Heart right ventricle (tissue), 16 donors: ENCODE results near the gene ADAMTSL3. TPM values are rescaled to one million over a fixed set of nuclear protein-coding genes. Genes with fewer than 3 reads are reported as not detected.

Experiments
- ATAC-seq, 8 donors: fragments of 200-7000 bp; cut with Tn5 transposase; one replicate each; pipeline ENCODE4 v1.9.1; 2020; ENCODE audit warnings: mild to moderate bottlenecking in 8 of 8, moderate library complexity in 8 of 8, moderate number of reproducible peaks in 1 of 8
- DNase-seq, 2 donors: peaks; one replicate each; pipeline ENCODE4 v3.0.0-alpha.2; 2020
- H3K27ac ChIP-seq, 10 donors: fragments of 200-600 bp; sonication (generic) in 2 of 10; one replicate each; pipeline versions ENCODE4 v1.5.0 to v1.8.0; 2020 to 2022; ENCODE audit warnings: mild to moderate bottlenecking in 3 of 10
- H3K27me3 ChIP-seq, 7 donors: fragments of 200-600 bp; one replicate each; pipeline ENCODE4 v1.8.0; 2021 to 2022; ENCODE audit warnings: mild to moderate bottlenecking in 2 of 7
- H3K36me3 ChIP-seq, 9 donors: fragments of 200-600 bp; sonication (generic) in 1 of 9; one replicate each; pipeline versions ENCODE4 v1.5.0 to v1.8.0; 2020 to 2022; ENCODE audit warnings: mild to moderate bottlenecking in 2 of 9
- H3K4me1 ChIP-seq, 9 donors: fragments of 200-600 bp; sonication (generic) in 1 of 9; one replicate each; pipeline versions ENCODE4 v1.5.0 to v1.8.0; 2020 to 2022; ENCODE audit warnings: mild to moderate bottlenecking in 4 of 9
- H3K4me3 ChIP-seq, 10 donors: fragments of 200-600 bp; sonication (generic) in 2 of 10; one replicate each; pipeline versions ENCODE4 v1.5.0 to v1.8.0; 2020 to 2022; ENCODE audit warnings: mild to moderate bottlenecking in 7 of 10, moderate library complexity in 2 of 10
- H3K9me3 ChIP-seq, 11 donors: fragments of 200-600 bp in 10 of 11; sonication (generic) in 2 of 11; one replicate each; pipeline versions ENCODE4 v1.5.0 to v1.8.0; 2013 to 2022; ENCODE audit warnings: mild to moderate bottlenecking in 2 of 11, control low read depth in 1 of 11, moderate library complexity in 1 of 11
- CTCF ChIP-seq, 9 donors: fragments of 200-600 bp; sonication (generic) in 2 of 9; IDR thresholded peaks; one replicate each; pipeline versions ENCODE4 v1.5.0 to v1.8.0; 2021 to 2022; ENCODE audit warnings: antibody characterized with exemption in 9 of 9, mild to moderate bottlenecking in 5 of 9, moderate library complexity in 1 of 9
- WGBS, 2 donors: extraction: QIAGEN DNeasy Blood & Tissue Kit; methylation state at CpG; one replicate each; pipeline ENCODE4 v1.1.7; 2013; ENCODE audit warnings: inconsistent platforms in 1 of 2; 5-methylcytosine and 5-hydroxymethylcytosine counted together
- intact Hi-C, 10 donors: fragments of 100-400 bp; cut with DNase I; formaldehyde crosslinking; loops; one replicate each; pipeline versions ENCODE4 v1.11.1 to v1.14.2; 2022
- polyA plus RNA-seq, 2 donors: library from polyadenylated mRNA; stranded (reverse); fragments of 200-250 nt; gene quantifications; one replicate each; pipeline ENCODE4 v1.2.3, GENCODE V29; 2013
- total RNA-seq, 10 donors: library from RNA; stranded (reverse); fragmentation: NEBNext Ultra II Directional in 3 of 10; extraction: Animal tissue kit (Norgen Biotek cat#: 25700) in 3 of 10; gene quantifications; one replicate each; pipeline versions ENCODE4 v1.2.1 to v1.2.4, GENCODE V29; 2021 to 2023
- donor health status: Arrhythmogenic right ventricular cardiomyopathy.
- donor health status: ischemic (EF 13 %, LVEDD 7.1; RV severe dilation, severe dysfunction).
- donor health status: healthy with polysubstance abuse.
- donor health status: DM: no; HTN: yes; CAD: no.
- donor health status: DM: no; HTN: no; CAD: no.
- donor health status: ischemic (EF 25% LVEDD 6.9; RV normal size, moderate dysfunction).
- donor health status: ischemic (EF 25% LVEDD 5.7; RV mildly dilated, moderate dysfunction).
- donor health status: healthy.
- donor health status: DM: yes; HTN: yes; CAD: no.
- donor health status: Ischemic cardiomyopathy.
- donor health status: ischemic (EF 35%, LVEDD 5.7; RV mildly dilated, moderate dysfunction).
- donor health status: nonischemic (EF 11% LVEDD 7.7; RV severe dilation, severe dysfunction).
- donor health status: DM: yes; HTN: yes; CAD: no.
- donor health status: PGD.
- donor health status: ischemic (EF 29% LVEDD 5.4; RV normal size, mild dysfunction).
- donor health status: nonischemic (EF 23%, LVEDD 6.1; RV moderate dilation, normal function).

ADAMTSL3 gene
- total and polyA plus RNA-seq, 12 donors: 1.6 to 15.4 (median 11.0) TPM

- WGBS, 2 donors: 89 to 92% methylated on average over 3 of the region's 3 CpGs
Observed at GRCh38 chr15:83810110-83810509, 156.2 kb downstream of the ADAMTSL3 start.

GRCh38 chr15:83813682-83814081, 159.8 kb downstream of the ADAMTSL3 start:
- Histone ChIP-seq H3K4me1 (peaks cover 0 to 15% (median 8%) of the 10 kb centered on the region in 9 donors), H3K36me3 (no peaks in the 10 kb centered on the region), H3K4me3 (no peak overlapping the region), H3K27me3 (no peaks in the 10 kb centered on the region), H3K9me3 (no peaks in the 10 kb centered on the region), H3K27ac (no peak overlapping the region)
- ATAC-seq (no peak), DNase-seq (no peak)
- intact Hi-C loops: no loop called here
- TF ChIP-seq CTCF (IDR thresholded peaks at IDR 0.05): no peak
- WGBS, 2 donors: 0 to 50% methylated on average over 1 of the region's 1 CpG

More at GRCh38 chr15:83810110-83810509, 156.2 kb downstream of the ADAMTSL3 start:
- Histone ChIP-seq H3K9me3 (peaks cover 0 to 20% (median 2%) of the 10 kb centered on the region in 11 donors), H3K4me3 (no peak overlapping the region), H3K27ac (no peak overlapping the region), H3K4me1 (peaks cover 0 to 5% (median 0%) of the 10 kb centered on the region in 9 donors), H3K27me3 (no peaks in the 10 kb centered on the region), H3K36me3 (peaks cover 0 to 23% (median 0%) of the 10 kb centered on the region in 9 donors)
- no peak for TF ChIP-seq CTCF (IDR thresholded peaks at IDR 0.05)
- no peak for DNase-seq
- ATAC-seq: no peak
- intact Hi-C loops: no loop called here

- peaks cover 0 to 8% (median 0%) of the 10 kb centered on the region in 9 donors for H3K36me3 ChIP-seq
- 60 to 61% methylated on average over 2 of the region's 2 CpGs for WGBS, 2 donors
- no peaks in the 10 kb centered on the region for H3K9me3 ChIP-seq
- ATAC-seq: peak in 2 of 8 donors; percentile 37 to 47
- peak overlapping the region in 2 of 10 donors; percentile 28 to 41 for H3K27ac ChIP-seq
- no peak for DNase-seq
- TF ChIP-seq CTCF (IDR thresholded peaks at IDR 0.05): no peak
- no peaks in the 10 kb centered on the region for H3K27me3 ChIP-seq
- H3K4me1 ChIP-seq: peaks cover 0 to 15% (median 8%) of the 10 kb centered on the region in 9 donors
- H3K4me3 ChIP-seq: no peak overlapping the region
- intact Hi-C loops: no loop called here
Observed at GRCh38 chr15:83815506-83815905, 161.6 kb downstream of the ADAMTSL3 start.

GRCh38 chr15:83816124-83816883, 162.4 kb downstream of the ADAMTSL3 start:
- H3K9me3 ChIP-seq: no peaks in the 10 kb centered on the region
- no peaks in the 10 kb centered on the region for H3K27me3 ChIP-seq
- H3K36me3 ChIP-seq: peaks cover 0 to 8% (median 0%) of the 10 kb centered on the region in 9 donors
- no peak for DNase-seq
- peak in 5 of 8 donors; percentile 41 to 73 (median 52) for ATAC-seq
- peak overlapping the region in 2 of 10 donors; percentile 13 to 41 for H3K27ac ChIP-seq
- no peak overlapping the region for H3K4me3 ChIP-seq
- peaks cover 0 to 15% (median 8%) of the 10 kb centered on the region in 9 donors for H3K4me1 ChIP-seq
- 80 to 82% methylated on average over 8 of the region's 8 CpGs for WGBS, 2 donors
- no peak for TF ChIP-seq CTCF (IDR thresholded peaks at IDR 0.05)
- intact Hi-C loops: no loop called here
